ENCODE data around the gene MED27.

The MED27 gene

DNA sequence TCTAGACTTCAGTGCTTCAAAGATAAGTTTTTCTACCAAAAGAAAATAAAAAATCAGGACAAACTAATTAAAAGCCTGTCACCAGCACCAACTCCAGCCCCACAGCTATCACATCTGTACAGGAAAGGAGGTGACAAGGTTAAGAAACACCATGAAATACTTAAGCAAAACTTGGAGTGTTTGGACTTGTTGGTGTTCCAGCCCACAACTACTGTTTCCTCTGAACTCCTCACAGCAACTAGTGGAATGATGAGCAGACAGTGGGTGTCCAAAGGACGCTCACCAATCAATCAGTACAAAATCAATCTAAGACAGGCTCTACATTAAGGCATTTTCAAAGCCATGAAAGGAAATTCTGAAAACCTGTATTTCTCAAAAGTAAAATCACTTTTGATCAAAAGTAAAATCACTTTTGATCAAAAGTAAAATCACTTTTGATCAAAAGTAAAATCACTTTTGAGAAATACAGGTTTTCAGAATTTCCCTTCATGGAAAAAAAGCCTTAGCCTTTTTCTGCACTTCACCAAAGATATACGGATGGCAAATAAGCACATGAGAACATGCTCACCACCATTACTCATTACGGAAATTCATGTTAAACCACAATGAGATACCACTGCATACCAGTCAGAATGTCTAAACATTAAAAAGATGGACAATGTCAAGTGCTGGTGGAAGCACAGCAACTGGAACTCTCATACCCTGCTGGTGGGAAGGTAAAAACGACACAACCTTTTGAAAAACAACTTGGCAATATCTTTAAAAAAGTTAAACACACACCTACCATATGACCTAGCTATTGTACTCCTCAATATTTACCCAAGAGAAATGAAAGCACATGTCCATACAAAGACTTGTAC is 79.7 kb downstream of the MED27 start:
- no peak for ATAC-seq (ENCODE audit: insufficient read depth, low read depth)
- H3K4me1 ChIP-seq (ENCODE audit: insufficient read depth, low read length): no peaks in the 10 kb centered on the region
- no peak overlapping the region for H3K9ac ChIP-seq (ENCODE audit: low read depth, low read length)
- no peak overlapping the region for H3K4me3 ChIP-seq (ENCODE audit: low read depth in 1 of 2, low read length in 2 of 2)
- no peaks in the 10 kb centered on the region; the same call in 1 of the 2 replicates for H3K36me3 ChIP-seq (ENCODE audit: insufficient read depth, low read length)
- H4K20me1 ChIP-seq (ENCODE audit: insufficient read depth, low read length): peaks cover 13% of the 10 kb centered on the region; the same call in 1 of the 2 replicates
- no peak overlapping the region for H3K27ac ChIP-seq (ENCODE audit: low read length)
- no peaks in the 10 kb centered on the region for H3K9me3 ChIP-seq (ENCODE audit: insufficient read depth, low read length, severe bottlenecking)
- H3K79me2 ChIP-seq (ENCODE audit: insufficient read depth, low read length): no peaks in the 10 kb centered on the region; the same call in 1 of the 2 replicates
- H2AFZ ChIP-seq (ENCODE audit: low read depth, low read length): no peak overlapping the region
- TF ChIP-seq, protein P1, sequence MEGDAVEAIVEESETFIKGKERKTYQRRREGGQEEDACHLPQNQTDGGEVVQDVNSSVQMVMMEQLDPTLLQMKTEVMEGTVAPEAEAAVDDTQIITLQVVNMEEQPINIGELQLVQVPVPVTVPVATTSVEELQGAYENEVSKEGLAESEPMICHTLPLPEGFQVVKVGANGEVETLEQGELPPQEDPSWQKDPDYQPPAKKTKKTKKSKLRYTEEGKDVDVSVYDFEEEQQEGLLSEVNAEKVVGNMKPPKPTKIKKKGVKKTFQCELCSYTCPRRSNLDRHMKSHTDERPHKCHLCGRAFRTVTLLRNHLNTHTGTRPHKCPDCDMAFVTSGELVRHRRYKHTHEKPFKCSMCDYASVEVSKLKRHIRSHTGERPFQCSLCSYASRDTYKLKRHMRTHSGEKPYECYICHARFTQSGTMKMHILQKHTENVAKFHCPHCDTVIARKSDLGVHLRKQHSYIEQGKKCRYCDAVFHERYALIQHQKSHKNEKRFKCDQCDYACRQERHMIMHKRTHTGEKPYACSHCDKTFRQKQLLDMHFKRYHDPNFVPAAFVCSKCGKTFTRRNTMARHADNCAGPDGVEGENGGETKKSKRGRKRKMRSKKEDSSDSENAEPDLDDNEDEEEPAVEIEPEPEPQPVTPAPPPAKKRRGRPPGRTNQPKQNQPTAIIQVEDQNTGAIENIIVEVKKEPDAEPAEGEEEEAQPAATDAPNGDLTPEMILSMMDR (IDR thresholded peaks at IDR 0.05; ENCODE audit: borderline replicate concordance, extremely low read depth, low read length, poor library complexity, severe bottlenecking): no peak
- no peak for TF ChIP-seq EZH2 (IDR thresholded peaks at IDR 0.05; ENCODE audit: borderline replicate concordance, low read depth, low read length, severe bottlenecking)
- no peak overlapping the region for H3K4me2 ChIP-seq (ENCODE audit: insufficient read depth, low read length)
- no peaks in the 10 kb centered on the region for H3K27me3 ChIP-seq (ENCODE audit: insufficient read depth, low read length, poor library complexity)
- no peak for DNase-seq

GRCh38 chr9:131997779-131998178 is 81.9 kb downstream of the MED27 start:
- Histone ChIP-seq H3K4me1 (ENCODE audit: insufficient read depth, low read length) (no peaks in the 10 kb centered on the region), H3K4me2 (ENCODE audit: insufficient read depth, low read length) (no peak overlapping the region), H3K27ac (ENCODE audit: low read length) (no peak overlapping the region), H3K9ac (ENCODE audit: low read depth, low read length) (no peak overlapping the region), H2AFZ (ENCODE audit: low read depth, low read length) (no peak overlapping the region), H3K36me3 (ENCODE audit: insufficient read depth, low read length) (no peaks in the 10 kb centered on the region; the same call in 1 of the 2 replicates), H3K79me2 (ENCODE audit: insufficient read depth, low read length) (no peaks in the 10 kb centered on the region; the same call in 1 of the 2 replicates), H3K27me3 (ENCODE audit: insufficient read depth, low read length, poor library complexity) (no peaks in the 10 kb centered on the region), H4K20me1 (ENCODE audit: insufficient read depth, low read length) (peaks cover 19% of the 10 kb centered on the region; the same call in 1 of the 2 replicates), H3K4me3 (ENCODE audit: low read depth in 1 of 2, low read length in 2 of 2) (no peak overlapping the region), H3K9me3 (ENCODE audit: insufficient read depth, low read length, severe bottlenecking) (no peaks in the 10 kb centered on the region)
- TF ChIP-seq EZH2 (IDR thresholded peaks at IDR 0.05; ENCODE audit: borderline replicate concordance, low read depth, low read length, severe bottlenecking): no peak
- TF ChIP-seq, protein P1 (IDR thresholded peaks at IDR 0.05; ENCODE audit: borderline replicate concordance, extremely low read depth, low read length, poor library complexity, severe bottlenecking): no peak
- DNase-seq (no peak), ATAC-seq (ENCODE audit: insufficient read depth, low read depth) (no peak)

DNA sequence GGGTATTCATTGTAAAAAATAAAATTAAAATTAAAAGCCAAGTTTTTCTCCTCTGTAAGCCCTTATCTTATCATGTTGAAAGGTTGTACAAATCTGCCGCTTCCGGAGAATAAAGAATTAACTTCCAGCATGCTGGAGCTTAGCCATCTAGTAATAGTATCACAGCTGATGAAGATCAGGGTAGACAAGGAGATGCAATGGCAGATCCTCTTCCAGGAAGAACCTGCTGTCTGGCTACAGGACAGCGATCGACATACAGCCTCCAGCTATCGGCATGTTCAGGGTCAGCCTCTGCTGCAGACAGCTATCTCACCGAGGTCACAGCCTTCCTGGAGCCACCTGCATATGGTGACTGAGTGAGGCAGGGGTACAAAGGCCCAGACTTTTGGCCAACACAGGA is 82.6 kb downstream of the MED27 start:
- no peaks in the 10 kb centered on the region for H3K27me3 ChIP-seq (ENCODE audit: insufficient read depth, low read length, poor library complexity)
- no peak for DNase-seq
- TF ChIP-seq, protein P1 (IDR thresholded peaks at IDR 0.05; ENCODE audit: borderline replicate concordance, extremely low read depth, low read length, poor library complexity, severe bottlenecking): no peak
- no peak for TF ChIP-seq EZH2 (IDR thresholded peaks at IDR 0.05; ENCODE audit: borderline replicate concordance, low read depth, low read length, severe bottlenecking)
- H3K4me1 ChIP-seq (ENCODE audit: insufficient read depth, low read length): no peaks in the 10 kb centered on the region
- H3K36me3 ChIP-seq (ENCODE audit: insufficient read depth, low read length): no peaks in the 10 kb centered on the region; the same call in 1 of the 2 replicates
- H3K9ac ChIP-seq (ENCODE audit: low read depth, low read length): no peak overlapping the region
- ATAC-seq (ENCODE audit: insufficient read depth, low read depth): no peak
- no peak overlapping the region for H3K4me3 ChIP-seq (ENCODE audit: low read depth in 1 of 2, low read length in 2 of 2)
- no peaks in the 10 kb centered on the region for H3K9me3 ChIP-seq (ENCODE audit: insufficient read depth, low read length, severe bottlenecking)
- no peak overlapping the region for H3K27ac ChIP-seq (ENCODE audit: low read length)
- H3K79me2 ChIP-seq (ENCODE audit: insufficient read depth, low read length): no peaks in the 10 kb centered on the region; the same call in 1 of the 2 replicates
- peaks cover 19% of the 10 kb centered on the region; the same call in 1 of the 2 replicates for H4K20me1 ChIP-seq (ENCODE audit: insufficient read depth, low read length)
- no peak overlapping the region for H2AFZ ChIP-seq (ENCODE audit: low read depth, low read length)
- no peak overlapping the region for H3K4me2 ChIP-seq (ENCODE audit: insufficient read depth, low read length)

All from DND-41 (cell line).